K562 (cell line): ENCODE measurements around the gene MAP2. TPM values are rescaled to one million over a fixed set of nuclear protein-coding genes. Genes with fewer than 3 reads are reported as not detected.

Source experiments
- ATAC-seq: fragments of 200-7000 bp; cut with Tn5 transposase; 3 replicates; pipeline ENCODE4 v1.9.1; 2020; ENCODE audit warnings: moderate library complexity
- BruUV-seq: library from RNA; stranded (reverse); fragments of 400-500 nt; replicated peaks from 2 replicates; lab custom pipeline; 2021; lab: Mats Ljungman, UMichigan
- CTCF ChIA-PET: fragments of 300-600 bp; formaldehyde crosslinking; extraction: SDS; loops from one replicate; lab custom pipeline; 2021; ENCODE audit warnings: low intra/inter-chr PET ratio; lab: Yijun Ruan, JAX
- POLR2A ChIA-PET: fragments of 300-600, 350-650 bp; sonication (Branson Sonifier 250); formaldehyde crosslinking; extraction: SDS; loops from one replicate; lab custom pipeline; 2021; ENCODE audit warnings: antibody characterized with exemption, inconsistent platforms; lab: Yijun Ruan, JAX
- DNase-seq, 4 experiments: peaks; one replicate each; pipeline versions ENCODE4 v3.0.0 to v3.0.0-alpha.2; 2011 to 2018; ENCODE audit warnings: low spot score in 3 of 4, mixed read lengths in 3 of 4; ENCODE audit errors: extremely low read depth in 1 of 4
- FAIRE-seq: peaks from 2 replicates; lab custom pipeline; 2011; peaks lifted over from hg19 to GRCh38; lab: Jason Lieb, UNC
- H2AFZ ChIP-seq: 2 replicates; pipeline ENCODE4 v1.6.0; 2011; ENCODE audit warnings: low read depth, low read length, control low read depth, inconsistent platforms
- H3K27ac ChIP-seq: fragments of 200-600 bp; 3 replicates; pipeline ENCODE4 v1.8.0; 2011; ENCODE audit warnings: low read depth, mild to moderate bottlenecking, control low read depth, inconsistent platforms, low read length, moderate library complexity, mixed read lengths; ENCODE audit errors: extremely low read depth
- H3K27me3 ChIP-seq, 2 experiments: fragments of 300-600 bp in 1 of 2; 2 replicates in 1 of 2; 3 replicates in 1 of 2; pipeline versions ENCODE4 v1.6.0 to v1.8.0; 2011; ENCODE audit warnings: inconsistent platforms in 2 of 2, low read length in 2 of 2, mild to moderate bottlenecking in 1 of 2, mixed read lengths in 1 of 2, moderate library complexity in 1 of 2; ENCODE audit not compliant: control insufficient read depth in 2 of 2, insufficient read depth in 2 of 2
- H3K36me3 ChIP-seq: fragments of 300-600 bp; 3 replicates; pipeline ENCODE4 v1.8.0; 2011; ENCODE audit warnings: mild to moderate bottlenecking, low read length, inconsistent platforms; ENCODE audit not compliant: control insufficient read depth, insufficient read depth
- H3K4me1 ChIP-seq, 2 experiments: fragments of 200-600 bp in 1 of 2; replicated peaks in 1 of 2; 2 replicates in 1 of 2; 3 replicates in 1 of 2; pipeline versions ENCODE4 v1.5.1 to v1.8.0; 2011; ENCODE audit warnings: inconsistent platforms in 2 of 2, low read length in 2 of 2, mild to moderate bottlenecking in 1 of 2, mixed read lengths in 1 of 2, moderate library complexity in 1 of 2; ENCODE audit not compliant: control insufficient read depth in 2 of 2, insufficient read depth in 2 of 2
- H3K4me2 ChIP-seq: 2 replicates; pipeline ENCODE4 v1.6.1; 2011; ENCODE audit warnings: low read length, control low read depth, inconsistent platforms, mixed read lengths; ENCODE audit not compliant: insufficient read depth
- H3K4me3 ChIP-seq: fragments of 200-600 bp; sonication (generic), shearing (Covaris generic); 2 replicates; pipeline ENCODE4 v1.5.1; 2016; ENCODE audit warnings: control low read depth, inconsistent platforms
- H3K79me2 ChIP-seq: fragments of 200-600 bp; 3 replicates; pipeline ENCODE4 v1.8.0; 2011; ENCODE audit warnings: low read length, inconsistent platforms; ENCODE audit not compliant: control insufficient read depth, insufficient read depth
- H3K9ac ChIP-seq, 2 experiments: 2 replicates each; pipeline versions ENCODE4 v1.6.0 to v1.6.1; 2011; ENCODE audit warnings: low read depth in 2 of 2, low read length in 2 of 2, control low read depth in 1 of 2, inconsistent platforms in 1 of 2, mild to moderate bottlenecking in 1 of 2, mixed read lengths in 1 of 2; ENCODE audit not compliant: insufficient read depth in 1 of 2
- H3K9me1 ChIP-seq: one replicate; pipeline ENCODE4 v1.6.0; 2011; ENCODE audit warnings: inconsistent platforms, mild to moderate bottlenecking, low read length, moderate library complexity; ENCODE audit not compliant: control insufficient read depth, insufficient read depth
- H3K9me3 ChIP-seq: replicated peaks from 2 replicates; pipeline ENCODE4 v1.5.1; 2011; ENCODE audit warnings: low read depth, low read length, inconsistent platforms; ENCODE audit not compliant: control insufficient read depth, insufficient read depth
- H4K20me1 ChIP-seq: replicated peaks from 2 replicates; pipeline ENCODE4 v1.6.1; 2011; ENCODE audit warnings: low read length, inconsistent platforms, mixed read lengths; ENCODE audit not compliant: control insufficient read depth, insufficient read depth
- BRF1 ChIP-seq: IDR thresholded peaks from 3 replicates; pipeline ENCODE4 v1.6.1; 2011; ENCODE audit warnings: borderline replicate concordance, mild to moderate bottlenecking; ENCODE audit not compliant: insufficient read length; ENCODE audit errors: extremely low read depth
- CBX8 ChIP-seq: fragments of 200-600 bp; sonication (generic); IDR thresholded peaks from 2 replicates; pipeline ENCODE4 v1.6.1; 2012; ENCODE audit warnings: borderline replicate concordance, mixed run types, low read depth, mild to moderate bottlenecking, moderate library complexity, mixed read lengths, low read length, control low read depth, inconsistent platforms; ENCODE audit not compliant: poor library complexity, severe bottlenecking; ENCODE audit errors: extremely low read depth
- GATA2 ChIP-seq: sonication (generic); formaldehyde crosslinking; IDR thresholded peaks from 2 replicates; pipeline ENCODE4 v1.4.0; 2020; ENCODE audit warnings: mild to moderate bottlenecking, missing genetic modification reagents
- HDAC2 ChIP-seq: fragments of 450-650 bp; IDR thresholded peaks from 2 replicates; pipeline ENCODE4 v1.6.1; 2016; ENCODE audit warnings: mild to moderate bottlenecking
- NELFE ChIP-seq: IDR thresholded peaks from 2 replicates; pipeline ENCODE4 v1.6.1; 2011; ENCODE audit warnings: mild to moderate bottlenecking; ENCODE audit not compliant: insufficient read depth, insufficient read length
- SMARCB1 ChIP-seq: IDR thresholded peaks from 2 replicates; pipeline ENCODE4 v1.6.1; 2011; ENCODE audit warnings: improper control_type of control experiment, low read depth; ENCODE audit not compliant: insufficient read length
- ZNF324 ChIP-seq: fragments of 250-450 bp; sonication (Bioruptor Pico); IDR thresholded peaks from 2 replicates; pipeline ENCODE4 v1.4.0; 2020; ENCODE audit warnings: mild to moderate bottlenecking
- ZNF507 ChIP-seq: conservative IDR thresholded peaks from 2 replicates; pipeline ENCODE4 v1.6.1; 2017; ENCODE audit warnings: missing genetic modification characterization, missing compliant biosample characterization
- WGBS: fragments of 100-300 bp; shearing (Covaris generic); methylation state at CpG from one replicate; pipeline ENCODE4 v1.1.6; 2016; ENCODE audit warnings: low coverage, mixed read lengths; ENCODE audit not compliant: insufficient coverage; ENCODE audit errors: missing lambda C conversion rate; 5-methylcytosine and 5-hydroxymethylcytosine counted together
- in situ Hi-C: fragments of 300-500 bp; cut with MboI; formaldehyde crosslinking; loops from 4 replicates; pipeline ENCODE4 v1.15.0; 2018; ENCODE audit warnings: inconsistent platforms, mixed read lengths
- intact Hi-C: fragments of 100-400 bp; cut with micrococcal nuclease; formaldehyde crosslinking; loops from 2 replicates; pipeline ENCODE4 v1.14.2; 2022
- polyA plus RNA-seq, 8 experiments: library from polyadenylated mRNA; depleted of rRNA in 4 of 8; stranded (reverse) in 5 of 8; unstranded in 3 of 8; fragments of >200 nt; fragmentation: Nextera tagmentation in 2 of 8; fragmentation: Illumina TruSeq in 1 of 8; extraction: Ambion mirVana in 2 of 8; extraction: Trizol in 1 of 8; gene quantifications; 2 replicates each; pipeline versions ENCODE4 v1.2.1 to v1.2.3, GENCODE V29; 2011 to 2014; ENCODE audit warnings: inconsistent platforms in 1 of 8, missing spikeins in 1 of 8
- total RNA-seq, 7 experiments: library from RNA; depleted of rRNA in 6 of 7; stranded (reverse); fragments of >200 nt in 6 of 7; fragmentation: Illumina TruSeq in 2 of 7; extraction: Trizol in 2 of 7; gene quantifications; 2 replicates each; pipeline versions ENCODE4 v1.2.1 to v1.2.3, GENCODE V29; 2011 to 2021; ENCODE audit warnings: low replicate concordance in 1 of 7

The MAP2 gene
- total and polyA plus RNA-seq, 9 of the 15 experiments (the other 6 are each of a cell fraction or from before 2014, with no cell fraction given), result 0.13 TPM; not detected in 8

- WGBS, result 4% methylated on average over 4 of the region's 5 CpGs
- no peak for FAIRE-seq
- H3K4me2 ChIP-seq, result no peak overlapping the region
- H3K9me3 ChIP-seq, result no peaks in the 10 kb centered on the region
- H3K9me1 ChIP-seq, result no peaks in the 10 kb centered on the region
- no peaks in the 10 kb centered on the region for H3K36me3 ChIP-seq
- H4K20me1 ChIP-seq, result no peaks in the 10 kb centered on the region
- no peaks in the 10 kb centered on the region for H3K27me3 ChIP-seq
- BruUV-seq, result no TSS peak
- TF ChIP-seq ZNF507 (tag), result no peak
- TF ChIP-seq CBX8, result no peak
- no peak for TF ChIP-seq HDAC2
- no peak for TF ChIP-seq NELFE
- no peak overlapping the region for H2AFZ ChIP-seq
- ATAC-seq, result no peak
- H3K79me2 ChIP-seq, result no peaks in the 10 kb centered on the region
- in situ Hi-C loops, result no loop called here
- no peak for DNase-seq
- H3K9ac ChIP-seq, result no peak overlapping the region
- H3K27ac ChIP-seq, result no peak overlapping the region
- no peaks in the 10 kb centered on the region for H3K4me1 ChIP-seq
- CTCF ChIA-PET, result no interaction called here
- POLR2A ChIA-PET, result no interaction called here
- H3K4me3 ChIP-seq, result no peak overlapping the region
- intact Hi-C loops, result no loop called here
Measured at GRCh38 chr2:209389171-209389618, 34.7 kb upstream of the MAP2 start.

- Histone ChIP-seq H3K79me2 (no peaks in the 10 kb centered on the region), H3K9me3 (no peaks in the 10 kb centered on the region), H3K4me1 (no peaks in the 10 kb centered on the region), H3K9me1 (no peaks in the 10 kb centered on the region), H3K4me2 (no peak overlapping the region), H3K4me3 (no peak overlapping the region), H3K27me3 (no peaks in the 10 kb centered on the region), H2AFZ (no peak overlapping the region), H3K36me3 (no peaks in the 10 kb centered on the region), H3K9ac (no peak overlapping the region), H4K20me1 (no peaks in the 10 kb centered on the region), H3K27ac (no peak overlapping the region)
- ChIA-PET POLR2A (no interaction called here), CTCF (no interaction called here)
- ATAC-seq (no peak), FAIRE-seq (no peak), DNase-seq (no peak)
- WGBS, result 0% methylated on average over 1 of the region's 1 CpG
- TF ChIP-seq ZNF324, result no peak
- no peak for TF ChIP-seq SMARCB1
- no peak for TF ChIP-seq GATA2 (CRISPR knock-in tag)
- TF ChIP-seq BRF1, result no peak
- no TSS peak for BruUV-seq
- intact Hi-C loops, result no loop called here
- in situ Hi-C loops, result no loop called here
Measured at GRCh38 chr2:209390839-209391238, 33.0 kb upstream of the MAP2 start.
